HUES6 (cell line): ENCODE measurements around the gene PLEKHS1.

Experiments used
- H3K27ac ChIP-seq: 2 replicates; pipeline ENCODE4 v1.7.0; 2013; ENCODE audit warnings: low read depth, mild to moderate bottlenecking, low read length, inconsistent platforms
- H3K27me3 ChIP-seq: 2 replicates; pipeline ENCODE4 v1.6.1; 2013; ENCODE audit warnings: low read length; ENCODE audit not compliant: control insufficient read depth, insufficient read depth
- H3K36me3 ChIP-seq: 2 replicates; pipeline ENCODE4 v1.6.1; 2013; ENCODE audit warnings: low read length; ENCODE audit not compliant: control insufficient read depth, insufficient read depth
- H3K4me1 ChIP-seq: 2 replicates; pipeline ENCODE4 v1.6.1; 2013; ENCODE audit warnings: low read length; ENCODE audit not compliant: control insufficient read depth, insufficient read depth
- H3K4me3 ChIP-seq: 2 replicates; pipeline ENCODE4 v1.5.1; 2013; ENCODE audit warnings: low read depth, low read length
- H3K9ac ChIP-seq: one replicate; pipeline ENCODE4 v1.6.1; 2013; ENCODE audit warnings: mild to moderate bottlenecking, low read length
- H3K9me3 ChIP-seq: 2 replicates; pipeline ENCODE4 v1.6.1; 2013; ENCODE audit warnings: low read depth, low read length; ENCODE audit not compliant: control insufficient read depth, insufficient read depth

Gene PLEKHS1

DNA sequence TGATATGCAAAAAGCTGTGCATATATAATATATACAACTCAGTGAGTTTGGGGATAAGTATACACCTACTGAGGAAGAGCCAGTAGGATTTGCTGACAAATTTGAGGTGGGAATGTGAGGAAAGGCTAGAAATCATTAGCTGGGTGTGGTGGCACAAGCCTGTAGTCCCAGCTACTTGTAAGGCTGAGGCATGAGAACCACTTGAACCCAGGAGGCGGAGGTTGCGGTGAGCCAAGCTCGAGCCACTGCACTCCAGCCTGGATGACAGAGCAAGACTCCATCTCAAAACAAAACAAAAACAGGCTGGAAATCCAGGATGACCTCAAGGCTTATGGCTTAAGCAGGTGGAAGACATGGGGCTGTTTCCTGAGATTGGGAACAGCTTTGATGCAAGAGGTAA, 10.6 kb upstream of the PLEKHS1 start:
- Histone ChIP-seq H3K27me3 (no peaks in the 10 kb centered on the region), H3K36me3 (no peaks in the 10 kb centered on the region), H3K4me1 (peaks cover 6% of the 10 kb centered on the region; the same call in 1 of the 2 replicates), H3K4me3 (no peak overlapping the region), H3K27ac (no peak overlapping the region), H3K9me3 (no peaks in the 10 kb centered on the region), H3K9ac (no peak overlapping the region)

DNA sequence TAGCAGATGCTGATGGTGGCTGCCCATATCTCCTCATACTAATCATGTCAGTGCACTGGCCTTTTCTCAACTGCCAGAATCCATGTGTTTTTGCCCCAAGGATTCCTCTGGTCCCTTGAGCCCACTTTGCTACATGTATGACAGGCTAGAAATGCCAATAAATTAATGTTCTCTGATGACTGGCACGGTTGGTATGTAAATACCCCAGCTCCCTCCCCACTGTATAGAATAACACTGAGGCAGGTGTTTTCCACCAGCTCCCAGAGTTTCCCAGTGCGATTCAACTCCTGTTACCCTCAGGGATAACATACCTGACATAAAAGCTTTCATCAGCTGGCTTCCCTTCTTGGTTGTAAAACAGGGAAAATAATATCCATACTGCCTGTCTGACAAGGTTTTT, 9.0 kb upstream of the PLEKHS1 start:
- no peaks in the 10 kb centered on the region; the same call in 1 of the 2 replicates for H3K4me1 ChIP-seq
- no peaks in the 10 kb centered on the region for H3K27me3 ChIP-seq
- H3K9ac ChIP-seq: no peak overlapping the region
- H3K36me3 ChIP-seq: no peaks in the 10 kb centered on the region
- H3K4me3 ChIP-seq: no peak overlapping the region
- H3K27ac ChIP-seq: no peak overlapping the region
- H3K9me3 ChIP-seq: no peaks in the 10 kb centered on the region

DNA sequence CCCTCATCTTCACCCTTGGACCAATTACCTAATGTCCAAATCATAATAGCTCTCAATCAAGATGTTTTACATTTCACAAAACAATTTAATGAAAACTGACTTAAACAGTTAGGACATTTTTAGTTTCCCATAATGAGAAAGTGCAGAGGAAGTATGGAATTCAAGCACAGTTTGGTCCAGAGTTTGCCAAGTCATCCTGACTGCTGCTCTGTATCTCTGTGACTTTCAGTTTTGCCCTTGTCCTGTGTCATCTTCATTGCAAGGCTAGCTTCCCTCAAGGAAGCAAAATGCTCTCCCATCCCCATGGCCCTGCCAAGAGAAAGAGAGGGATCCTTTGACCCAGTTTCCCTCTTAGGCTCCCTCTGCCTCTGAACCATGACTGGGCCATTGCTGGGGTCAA, 7.9 kb upstream of the PLEKHS1 start:
- Histone ChIP-seq H3K27ac (no peak overlapping the region), H3K9ac (no peak overlapping the region), H3K9me3 (no peaks in the 10 kb centered on the region)

DNA sequence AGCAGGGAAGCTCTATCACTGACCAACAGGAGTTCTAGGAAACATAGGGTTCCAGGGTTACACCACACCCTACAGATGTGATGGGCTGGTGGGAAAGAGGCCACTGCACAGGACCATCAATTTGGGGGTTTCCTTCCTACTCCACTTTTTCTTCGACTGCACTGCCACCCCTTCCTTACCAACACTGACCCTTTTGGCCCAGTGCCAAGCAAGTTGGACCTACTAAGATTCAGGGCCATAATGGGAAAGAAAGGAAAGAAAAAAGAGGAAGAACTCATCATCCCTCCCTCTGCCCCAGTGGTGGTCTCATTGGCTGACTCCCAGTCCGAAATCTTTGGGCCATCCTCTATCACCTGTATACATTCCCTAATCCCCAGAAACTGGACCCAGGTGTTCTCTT, 6.1 kb upstream of the PLEKHS1 start:
- Histone ChIP-seq H3K36me3 (no peaks in the 10 kb centered on the region), H3K9ac (no peak overlapping the region), H3K9me3 (no peaks in the 10 kb centered on the region), H3K27ac (no peak overlapping the region), H3K27me3 (no peaks in the 10 kb centered on the region), H3K4me1 (no peaks in the 10 kb centered on the region; the same call in 1 of the 2 replicates), H3K4me3 (no peak overlapping the region)

More for the DNA sequence above, 7.9 kb upstream of the PLEKHS1 start:
- Histone ChIP-seq H3K4me1 (no peaks in the 10 kb centered on the region; the same call in 1 of the 2 replicates), H3K36me3 (no peaks in the 10 kb centered on the region), H3K4me3 (no peak overlapping the region), H3K27me3 (no peaks in the 10 kb centered on the region)

DNA sequence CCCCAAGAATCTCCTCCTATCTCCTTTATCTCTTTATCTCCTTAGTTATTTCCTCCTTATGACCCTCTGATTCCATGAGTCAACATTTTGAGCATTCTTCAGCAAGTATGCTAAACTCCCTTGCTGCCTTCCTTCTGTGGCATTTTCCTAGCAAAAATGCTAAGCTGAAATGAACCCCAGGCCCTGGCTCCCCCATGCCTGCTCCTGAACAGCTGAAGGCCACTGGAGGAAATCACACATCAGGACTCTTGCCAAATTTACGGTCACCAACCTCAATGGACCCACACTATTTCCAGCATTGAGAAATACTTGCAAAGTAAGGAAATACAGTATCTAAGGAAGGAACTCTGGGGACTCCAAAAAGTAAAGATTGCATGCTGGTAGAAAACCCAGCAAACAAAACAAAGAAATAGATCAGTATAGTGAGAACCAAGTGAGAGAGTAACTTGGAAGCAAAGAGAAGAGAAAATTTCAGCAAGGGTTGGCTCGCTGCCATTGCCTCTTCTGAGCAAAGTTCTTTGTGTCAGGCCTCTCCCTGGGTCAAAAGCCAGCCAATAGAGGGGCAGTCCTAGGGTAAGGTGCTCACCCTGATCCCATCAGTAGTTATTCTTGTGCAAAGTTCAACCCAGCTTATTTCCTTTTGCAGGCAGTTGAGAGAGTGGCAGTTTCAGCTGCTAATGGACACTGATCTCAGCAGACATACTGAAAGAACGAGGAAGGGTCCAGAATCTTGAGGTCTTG, 5.1 kb upstream of the PLEKHS1 start:
- Histone ChIP-seq H3K27ac (no peak overlapping the region), H3K9me3 (no peaks in the 10 kb centered on the region), H3K27me3 (no peaks in the 10 kb centered on the region), H3K36me3 (no peaks in the 10 kb centered on the region), H3K9ac (no peak overlapping the region), H3K4me3 (no peak overlapping the region), H3K4me1 (no peaks in the 10 kb centered on the region; the same call in 1 of the 2 replicates)

DNA sequence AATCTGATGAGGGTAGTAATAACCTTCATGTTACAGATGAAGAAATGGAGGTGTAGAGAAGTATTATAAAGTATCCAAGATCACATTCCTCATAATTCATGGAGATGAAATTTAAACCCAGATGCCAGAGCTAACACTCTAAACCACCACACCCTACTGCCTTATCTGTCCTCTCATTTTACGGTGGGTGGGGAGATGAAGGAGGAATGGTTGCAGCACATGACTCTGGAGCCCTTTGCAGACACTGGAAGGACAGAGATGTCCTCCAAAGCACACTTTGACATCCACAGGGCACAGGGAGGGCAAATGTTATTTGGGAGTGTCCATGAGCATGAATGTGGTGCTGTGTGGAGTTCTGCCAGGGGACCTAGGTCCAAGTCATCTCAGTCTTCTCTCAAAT, 1.1 kb downstream of the PLEKHS1 start:
- Histone ChIP-seq H3K27ac (no peak overlapping the region), H3K36me3 (no peaks in the 10 kb centered on the region), H3K4me1 (no peaks in the 10 kb centered on the region), H3K4me3 (no peak overlapping the region), H3K9ac (no peak overlapping the region), H3K9me3 (no peaks in the 10 kb centered on the region), H3K27me3 (no peaks in the 10 kb centered on the region)

DNA sequence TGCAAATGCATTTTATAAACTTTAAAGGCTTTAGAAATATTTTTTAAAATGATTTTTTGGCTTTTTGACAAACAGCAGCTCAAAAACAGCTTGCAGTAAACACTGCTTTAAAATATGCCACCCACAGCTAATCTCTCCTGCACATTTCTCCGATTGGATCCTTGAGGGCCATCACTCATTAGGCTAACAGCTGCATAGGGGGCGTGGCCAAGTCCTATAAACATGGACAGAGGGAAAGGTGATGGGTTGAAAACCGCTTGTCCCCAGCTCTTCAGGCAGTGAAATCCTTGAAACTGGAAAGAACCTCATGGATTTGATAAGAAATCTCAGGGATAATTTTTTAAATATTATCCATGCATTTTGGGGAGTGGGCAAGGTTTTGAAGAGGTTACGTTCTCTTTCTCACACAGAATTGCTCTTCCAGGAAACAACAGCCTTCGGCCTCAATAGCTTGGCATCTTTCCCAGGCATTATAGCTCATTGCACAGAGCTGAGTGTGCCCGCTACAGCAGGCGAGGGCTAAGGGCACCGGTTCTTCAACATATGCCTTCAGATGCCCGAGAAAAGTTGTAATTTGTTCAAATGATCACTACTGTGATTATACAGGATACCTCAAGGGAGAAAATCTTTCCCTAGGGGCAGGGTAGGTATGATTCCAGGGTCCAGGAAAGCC, 1.7 kb downstream of the PLEKHS1 start:
- H3K9ac ChIP-seq: no peak overlapping the region
- H3K27me3 ChIP-seq: no peaks in the 10 kb centered on the region
- H3K36me3 ChIP-seq: no peaks in the 10 kb centered on the region
- H3K27ac ChIP-seq: no peak overlapping the region
- H3K4me1 ChIP-seq: no peaks in the 10 kb centered on the region
- H3K4me3 ChIP-seq: no peak overlapping the region
- no peaks in the 10 kb centered on the region for H3K9me3 ChIP-seq

DNA sequence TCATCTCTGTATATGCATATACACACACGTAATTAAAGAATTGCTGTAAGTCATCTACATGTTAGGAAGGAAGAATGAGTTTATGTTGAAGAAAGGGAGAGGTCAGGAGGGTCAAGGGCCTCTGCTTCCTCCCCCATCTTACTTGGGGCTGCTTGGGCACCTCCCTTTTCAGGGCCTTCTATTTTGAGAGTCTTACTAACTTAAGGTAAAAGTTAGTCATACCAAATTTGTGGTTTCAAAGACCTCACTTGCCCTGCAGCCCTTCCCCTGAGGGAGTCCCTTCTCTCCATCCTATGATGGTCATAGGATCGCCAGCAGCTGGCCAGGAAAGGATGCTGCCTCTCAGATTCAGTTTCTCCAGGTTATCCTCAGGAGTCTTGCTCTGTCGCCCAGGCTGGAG, 2.6 kb downstream of the PLEKHS1 start:
- no peaks in the 10 kb centered on the region for H3K9me3 ChIP-seq
- no peak overlapping the region for H3K4me3 ChIP-seq
- H3K9ac ChIP-seq: no peak overlapping the region
- H3K4me1 ChIP-seq: no peaks in the 10 kb centered on the region
- H3K27ac ChIP-seq: no peak overlapping the region
- no peaks in the 10 kb centered on the region for H3K36me3 ChIP-seq
- H3K27me3 ChIP-seq: no peaks in the 10 kb centered on the region

DNA sequence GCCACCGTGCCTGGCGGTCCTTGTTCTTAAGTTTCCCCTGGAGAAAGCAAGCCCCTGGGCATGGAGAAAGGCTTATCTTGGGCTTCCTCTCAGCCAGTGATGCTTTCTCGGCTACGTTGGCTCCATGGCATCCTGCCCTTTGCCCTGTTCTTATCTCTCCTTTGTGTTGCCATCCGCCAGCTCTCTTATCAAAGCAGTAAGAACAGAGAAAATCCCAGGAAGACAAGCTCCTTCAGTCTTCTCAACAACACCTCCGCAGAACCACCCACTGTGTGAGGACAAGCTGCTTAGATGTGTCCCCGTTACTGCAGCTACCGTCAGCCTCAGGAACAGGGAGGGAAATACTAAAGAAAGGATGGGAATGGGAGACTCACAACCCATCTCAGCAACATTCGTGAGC, 3.3 kb downstream of the PLEKHS1 start:
- H3K27ac ChIP-seq: no peak overlapping the region
- no peaks in the 10 kb centered on the region for H3K27me3 ChIP-seq
- no peak overlapping the region for H3K9ac ChIP-seq
- H3K9me3 ChIP-seq: no peaks in the 10 kb centered on the region
- no peaks in the 10 kb centered on the region for H3K4me1 ChIP-seq
- H3K36me3 ChIP-seq: no peaks in the 10 kb centered on the region
- H3K4me3 ChIP-seq: no peak overlapping the region

DNA sequence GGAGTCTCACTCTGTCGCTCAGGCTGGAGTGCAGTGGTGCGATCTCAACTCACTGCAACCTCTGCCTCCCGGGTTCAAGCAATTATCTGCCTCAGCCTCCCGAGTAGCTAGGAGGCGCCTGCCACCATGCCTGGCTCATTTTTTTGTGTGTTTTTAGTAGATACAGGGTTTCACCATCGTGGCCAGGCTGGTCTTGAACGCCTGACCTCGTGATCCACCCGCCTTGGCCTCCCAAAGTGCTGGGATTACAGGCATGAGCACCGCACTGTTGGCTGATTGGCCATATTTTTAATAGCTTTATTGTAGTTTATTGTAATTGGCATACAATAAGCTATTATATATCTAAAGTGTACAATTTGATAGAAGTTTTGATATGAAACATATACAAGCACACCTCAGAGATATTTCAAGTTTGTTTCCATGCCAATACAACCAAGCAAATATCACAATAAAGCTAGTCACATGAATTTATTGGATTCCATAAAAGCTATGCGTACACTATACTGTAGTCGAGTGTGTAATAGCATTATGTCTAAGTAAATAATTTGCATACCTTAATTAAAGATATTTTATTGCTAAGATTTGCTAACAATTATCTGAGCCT, 5.6 kb downstream of the PLEKHS1 start:
- no peaks in the 10 kb centered on the region for H3K9me3 ChIP-seq
- H3K4me3 ChIP-seq: no peak overlapping the region
- no peaks in the 10 kb centered on the region for H3K36me3 ChIP-seq
- no peak overlapping the region for H3K9ac ChIP-seq
- no peaks in the 10 kb centered on the region for H3K27me3 ChIP-seq
- H3K27ac ChIP-seq: no peak overlapping the region
- H3K4me1 ChIP-seq: no peaks in the 10 kb centered on the region

DNA sequence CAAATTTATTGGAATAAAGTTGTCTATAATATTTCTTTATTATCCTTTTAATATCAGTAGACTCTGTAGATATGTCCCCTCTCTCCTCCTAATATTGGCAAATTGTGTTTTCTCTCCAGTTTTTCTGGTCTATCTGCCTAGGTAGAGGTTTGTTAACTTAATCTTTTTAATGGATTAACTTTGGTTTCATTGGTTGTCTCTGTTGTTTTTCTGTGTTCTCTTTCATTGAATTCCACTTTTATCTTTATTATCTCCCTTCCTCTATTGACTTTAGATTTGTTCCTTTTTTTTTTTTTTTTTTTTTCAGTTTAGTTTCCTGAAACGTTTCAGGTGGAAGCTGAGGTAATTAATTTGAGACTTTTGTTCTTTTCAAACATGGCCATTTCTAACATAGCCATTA, 10.6 kb downstream of the PLEKHS1 start:
- H3K4me3 ChIP-seq: no peak overlapping the region
- H3K4me1 ChIP-seq: no peaks in the 10 kb centered on the region
- no peak overlapping the region for H3K9ac ChIP-seq
- no peak overlapping the region for H3K27ac ChIP-seq
- H3K27me3 ChIP-seq: no peaks in the 10 kb centered on the region
- no peaks in the 10 kb centered on the region for H3K36me3 ChIP-seq
- peaks cover 6% of the 10 kb centered on the region for H3K9me3 ChIP-seq
